MCF 10A (cell line): ENCODE measurements around the gene HOOK1. TPM values are rescaled to one million over a fixed set of nuclear protein-coding genes. Genes with fewer than 3 reads are reported as not detected.

Experiments used
- BruUV-seq: library from RNA; stranded (reverse); fragments of 400-500 nt; replicated peaks from 2 replicates; lab custom pipeline; 2021; lab: Mats Ljungman, UMichigan
- CTCF ChIA-PET: fragments of 300-600 bp; sonication (Branson Sonifier 250); formaldehyde crosslinking; extraction: SDS; loops from one replicate; lab custom pipeline; 2021; ENCODE audit warnings: antibody characterized with exemption, inconsistent platforms; lab: Yijun Ruan, JAX
- POLR2A ChIA-PET: fragments of 300-600, 350-650 bp; sonication (Branson Sonifier 250); formaldehyde crosslinking; extraction: SDS; loops from one replicate; lab custom pipeline; 2020; ENCODE audit warnings: antibody characterized with exemption, inconsistent platforms; lab: Yijun Ruan, JAX
- DNase-seq: peaks from one replicate; pipeline ENCODE4 v3.0.0-alpha.2; 2018; ENCODE audit not compliant: unreplicated experiment
- H3K27ac Mint-ChIP-seq: one replicate; pipeline ENCODE4 v1.8.0; 2022; ENCODE audit warnings: mild to moderate bottlenecking, low read depth, mixed read lengths; ENCODE audit not compliant: unreplicated experiment
- H3K27me3 Mint-ChIP-seq: one replicate; pipeline ENCODE4 v1.8.0; 2022; ENCODE audit warnings: mixed read lengths; ENCODE audit not compliant: insufficient read depth, unreplicated experiment
- H3K36me3 Mint-ChIP-seq: one replicate; pipeline ENCODE4 v1.8.0; 2022; ENCODE audit warnings: mild to moderate bottlenecking, moderate library complexity, mixed read lengths; ENCODE audit not compliant: insufficient read depth, unreplicated experiment
- H3K4me1 Mint-ChIP-seq: one replicate; pipeline ENCODE4 v1.8.0; 2022; ENCODE audit warnings: mixed read lengths; ENCODE audit not compliant: insufficient read depth, unreplicated experiment
- H3K4me3 Mint-ChIP-seq: one replicate; pipeline ENCODE4 v1.8.0; 2022; ENCODE audit warnings: mild to moderate bottlenecking, moderate library complexity, mixed read lengths; ENCODE audit not compliant: unreplicated experiment
- H3K9me3 Mint-ChIP-seq: one replicate; pipeline ENCODE4 v1.8.0; 2022; ENCODE audit warnings: mixed read lengths; ENCODE audit not compliant: unreplicated experiment
- intact Hi-C: fragments of 100-400 bp; cut with micrococcal nuclease; formaldehyde crosslinking; loops from 2 replicates; pipeline ENCODE4 v1.14.1; 2022
- total RNA-seq: library from RNA; stranded (reverse); gene quantifications from 2 replicates; pipeline ENCODE4 v1.2.3, GENCODE V29; 2022
- TF ChIP-seq, protein P1 (sequence below): fragments of 200-600 bp; IDR thresholded peaks from one replicate; pipeline ENCODE4 v1.8.0; 2022; ENCODE audit warnings: antibody characterized with exemption, mild to moderate bottlenecking; ENCODE audit not compliant: unreplicated experiment

HOOK1 gene
- total RNA-seq, 1 experiment from 2014 or later = 25.0 TPM

DNA sequence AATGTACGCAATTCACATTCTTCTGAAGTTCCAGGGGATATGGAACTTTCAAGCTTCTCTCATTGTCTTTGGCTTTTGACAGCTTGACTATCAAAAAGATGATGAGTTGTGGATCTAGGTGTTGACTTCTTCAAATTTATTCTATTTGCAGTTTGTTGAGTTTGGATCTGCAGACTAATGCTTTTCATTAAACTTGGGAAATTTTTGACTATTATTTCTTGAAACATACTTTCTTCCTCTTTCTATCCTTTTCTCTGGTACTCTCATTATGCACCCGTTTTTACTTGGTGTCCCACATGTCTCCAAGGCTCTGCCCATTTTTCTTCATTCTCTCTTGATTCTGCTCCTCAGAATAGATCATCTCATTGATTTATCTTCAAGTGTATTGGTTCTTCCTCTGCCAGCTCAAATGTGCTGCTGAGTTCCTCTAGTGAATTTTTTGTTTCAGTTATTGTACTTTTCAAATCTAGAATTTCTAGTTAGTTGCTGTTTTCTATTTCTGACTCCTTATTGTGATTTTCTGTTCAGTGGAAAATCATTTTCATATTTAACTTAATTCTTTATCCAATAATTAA lies 62.4 kb downstream of the HOOK1 start:
- CTCF ChIA-PET = interaction anchor here (10.9 kb wide), 1 partner anchor 67 kb away, joined by 191 read pairs; no protein-coding TSS in a partner anchor
- H3K9me3 Mint-ChIP-seq = peaks cover 7% of the 10 kb centered on the region

DNA sequence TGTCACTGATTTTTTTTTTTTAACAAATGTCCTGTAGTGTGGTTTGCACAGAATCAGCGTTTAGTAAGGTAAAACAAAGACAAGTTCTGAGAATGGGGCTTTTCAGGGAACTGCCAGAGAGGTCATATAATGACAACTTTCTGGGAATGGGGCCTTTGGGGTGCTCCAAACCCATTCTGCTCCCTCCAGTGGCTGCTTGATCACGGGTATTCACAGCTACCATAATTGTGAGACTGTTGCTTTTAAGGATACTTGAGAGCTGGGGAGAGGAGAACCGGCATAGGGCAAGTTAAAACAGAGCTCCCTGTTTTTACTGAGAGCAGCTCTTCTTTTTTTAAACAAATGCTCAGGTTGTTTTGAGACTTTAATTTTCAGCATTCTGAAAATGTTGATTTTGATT lies 63.6 kb downstream of the HOOK1 start:
- BruUV-seq = no TSS peak
- intact Hi-C loops = no loop called here
- Mint-ChIP-seq H3K36me3 (no peaks in the 10 kb centered on the region), H3K27ac (no peak overlapping the region), H3K27me3 (no peaks in the 10 kb centered on the region), H3K9me3 (peaks cover 7% of the 10 kb centered on the region), H3K4me3 (no peak overlapping the region), H3K4me1 (no peaks in the 10 kb centered on the region)
- TF ChIP-seq, protein P1, sequence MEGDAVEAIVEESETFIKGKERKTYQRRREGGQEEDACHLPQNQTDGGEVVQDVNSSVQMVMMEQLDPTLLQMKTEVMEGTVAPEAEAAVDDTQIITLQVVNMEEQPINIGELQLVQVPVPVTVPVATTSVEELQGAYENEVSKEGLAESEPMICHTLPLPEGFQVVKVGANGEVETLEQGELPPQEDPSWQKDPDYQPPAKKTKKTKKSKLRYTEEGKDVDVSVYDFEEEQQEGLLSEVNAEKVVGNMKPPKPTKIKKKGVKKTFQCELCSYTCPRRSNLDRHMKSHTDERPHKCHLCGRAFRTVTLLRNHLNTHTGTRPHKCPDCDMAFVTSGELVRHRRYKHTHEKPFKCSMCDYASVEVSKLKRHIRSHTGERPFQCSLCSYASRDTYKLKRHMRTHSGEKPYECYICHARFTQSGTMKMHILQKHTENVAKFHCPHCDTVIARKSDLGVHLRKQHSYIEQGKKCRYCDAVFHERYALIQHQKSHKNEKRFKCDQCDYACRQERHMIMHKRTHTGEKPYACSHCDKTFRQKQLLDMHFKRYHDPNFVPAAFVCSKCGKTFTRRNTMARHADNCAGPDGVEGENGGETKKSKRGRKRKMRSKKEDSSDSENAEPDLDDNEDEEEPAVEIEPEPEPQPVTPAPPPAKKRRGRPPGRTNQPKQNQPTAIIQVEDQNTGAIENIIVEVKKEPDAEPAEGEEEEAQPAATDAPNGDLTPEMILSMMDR = no peak
- no peak for DNase-seq
- POLR2A ChIA-PET = interaction anchor here (0.6 to 1.3 kb wide), 4 partner anchors 10 to 69 kb away, joined by 3 read pairs; partner anchors contain the start of gene HOOK1
- CTCF ChIA-PET = interaction anchor here (1.0 to 10.9 kb wide), 12 partner anchors 10 to 110 kb away, joined by 3 to 191 read pairs (median 9); no protein-coding TSS in a partner anchor

More for the DNA sequence above, 62.4 kb downstream of the HOOK1 start:
- DNase-seq = no peak
- H3K27me3 Mint-ChIP-seq = no peaks in the 10 kb centered on the region
- intact Hi-C loops = no loop called here
- POLR2A ChIA-PET = interaction anchor here (1.2 kb wide), 1 partner anchor 89 kb away, joined by 3 read pairs; no protein-coding TSS in a partner anchor
- TF ChIP-seq, protein P1 = no peak
- H3K4me1 Mint-ChIP-seq = no peaks in the 10 kb centered on the region
- H3K36me3 Mint-ChIP-seq = no peaks in the 10 kb centered on the region
- H3K4me3 Mint-ChIP-seq = no peak overlapping the region
- no peak overlapping the region for H3K27ac Mint-ChIP-seq
- BruUV-seq = no TSS peak

DNA sequence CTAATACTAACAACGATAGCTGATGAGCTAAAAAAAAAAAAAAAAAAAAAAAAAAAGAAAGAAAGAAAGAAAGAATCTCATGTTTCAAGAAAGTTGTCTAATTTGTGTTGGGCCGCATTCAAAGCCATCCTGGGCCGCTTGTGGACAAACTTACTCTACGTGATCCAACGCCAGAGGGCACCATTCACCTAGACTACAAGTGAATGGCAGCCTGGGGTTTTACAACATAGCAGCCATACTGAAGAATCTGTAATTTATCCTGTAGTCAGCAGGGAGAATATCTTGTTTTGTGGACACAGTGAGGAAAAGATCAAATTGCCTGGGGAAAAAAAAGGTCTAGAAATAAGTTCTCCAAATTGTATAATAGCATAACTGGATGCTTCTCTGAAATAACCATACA lies 64.8 kb downstream of the HOOK1 start:
- Mint-ChIP-seq H3K27me3 (peaks cover 7% of the 10 kb centered on the region), H3K4me1 (no peaks in the 10 kb centered on the region), H3K36me3 (no peaks in the 10 kb centered on the region), H3K9me3 (peaks cover 7% of the 10 kb centered on the region), H3K4me3 (no peak overlapping the region), H3K27ac (no peak overlapping the region)
- CTCF ChIA-PET = interaction anchor here (0.6 to 10.9 kb wide), 19 partner anchors 9 to 1777 kb away, joined by 3 to 191 read pairs (median 5); no protein-coding TSS in a partner anchor
- intact Hi-C loops = loop anchor here (1.0 kb wide), 1 partner anchor 68 kb away; no protein-coding TSS in a partner anchor
- BruUV-seq = no TSS peak
- POLR2A ChIA-PET = interaction anchor here (0.5 to 1.3 kb wide), 2 partner anchors 15 to 68 kb away, joined by 3 read pairs; no protein-coding TSS in a partner anchor
- peak; percentile 71 for DNase-seq
- TF ChIP-seq, protein P1 = no peak

DNA sequence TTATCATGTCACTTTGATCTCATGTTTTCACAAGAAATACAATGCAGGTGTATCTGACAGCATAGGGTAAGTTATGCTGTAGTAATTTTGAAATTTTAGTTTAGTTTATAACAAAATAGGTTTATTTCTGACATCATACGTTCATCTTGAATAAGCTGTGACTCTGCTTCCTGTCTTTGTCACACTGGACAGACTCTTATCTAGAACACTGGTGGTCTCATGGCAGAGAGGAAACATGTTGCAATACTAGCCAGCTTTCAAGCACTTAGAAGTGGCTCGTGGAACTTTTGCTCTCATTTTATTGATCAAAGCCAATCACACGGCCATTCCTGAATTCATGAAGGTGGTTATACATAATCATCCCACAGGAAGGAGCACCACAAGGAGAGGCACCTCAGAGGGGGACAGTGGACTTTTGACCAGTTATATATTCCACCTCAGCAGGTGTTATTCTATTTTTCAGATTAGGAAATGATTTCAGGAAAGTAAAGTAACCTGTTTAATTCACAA lies 65.3 kb downstream of the HOOK1 start:
- TF ChIP-seq, protein P1 = no peak
- DNase-seq = no peak
- H3K4me1 Mint-ChIP-seq = no peaks in the 10 kb centered on the region
- ChIA-PET POLR2A (interaction anchor here (0.5 to 1.0 kb wide), 2 partner anchors 16 to 67 kb away, joined by 3 read pairs; no protein-coding TSS in a partner anchor), CTCF (interaction anchor here (0.6 to 10.9 kb wide), 15 partner anchors 9 to 1777 kb away, joined by 3 to 191 read pairs (median 7); no protein-coding TSS in a partner anchor)
- no peak overlapping the region for H3K27ac Mint-ChIP-seq
- H3K36me3 Mint-ChIP-seq = no peaks in the 10 kb centered on the region
- peaks cover 7% of the 10 kb centered on the region for H3K27me3 Mint-ChIP-seq
- no TSS peak for BruUV-seq
- H3K4me3 Mint-ChIP-seq = no peak overlapping the region
- peaks cover 7% of the 10 kb centered on the region for H3K9me3 Mint-ChIP-seq
- intact Hi-C loops = loop anchor here (1.0 kb wide), 1 partner anchor 67 kb away; no protein-coding TSS in a partner anchor
